ENCODE results near the gene SMIM14. TPM values are rescaled to one million over a fixed set of nuclear protein-coding genes. Genes with fewer than 3 reads are reported as not detected.
"Not testable (repeated sequence)": the region's sequence is repeated elsewhere in the genome, so short reads cannot be mapped to it uniquely, and the experiment has no call there.

SMIM14 gene
- total RNA-seq, 1 donor from 2014 or later, result 20.9 TPM

DNA sequence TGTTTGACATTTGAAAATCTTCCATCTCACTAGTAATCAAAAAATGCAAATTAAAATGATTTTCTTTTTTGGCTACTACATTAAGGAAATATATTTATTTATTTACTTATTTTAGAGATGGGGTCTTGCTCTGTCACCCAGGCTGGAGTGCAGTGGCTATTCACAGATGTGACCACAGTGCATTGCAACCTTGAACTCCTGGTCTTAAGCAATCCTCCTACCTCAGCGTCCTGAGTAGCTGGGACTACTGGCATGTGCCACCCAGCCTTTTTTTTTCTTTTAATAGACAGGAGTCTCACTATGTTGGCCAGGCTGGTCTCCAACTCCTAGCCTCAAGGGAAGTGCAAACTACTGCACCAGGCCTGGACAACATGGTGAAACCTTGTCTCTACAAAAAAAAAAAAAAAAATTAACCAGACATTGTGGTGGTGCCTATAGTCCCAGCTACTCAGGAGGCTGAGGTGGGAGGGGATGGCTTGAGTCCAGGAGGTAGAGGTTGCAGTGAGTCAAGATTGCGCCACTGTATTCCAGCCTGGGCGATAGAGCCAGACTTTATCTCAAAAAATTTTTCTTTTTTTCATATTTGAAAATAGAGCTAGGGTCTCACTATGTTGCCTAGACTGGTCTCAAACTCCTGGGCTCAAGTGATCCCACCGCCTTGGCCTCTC lies 4.4 kb upstream of the SMIM14 start:
- DNase-seq, result no peak

DNA sequence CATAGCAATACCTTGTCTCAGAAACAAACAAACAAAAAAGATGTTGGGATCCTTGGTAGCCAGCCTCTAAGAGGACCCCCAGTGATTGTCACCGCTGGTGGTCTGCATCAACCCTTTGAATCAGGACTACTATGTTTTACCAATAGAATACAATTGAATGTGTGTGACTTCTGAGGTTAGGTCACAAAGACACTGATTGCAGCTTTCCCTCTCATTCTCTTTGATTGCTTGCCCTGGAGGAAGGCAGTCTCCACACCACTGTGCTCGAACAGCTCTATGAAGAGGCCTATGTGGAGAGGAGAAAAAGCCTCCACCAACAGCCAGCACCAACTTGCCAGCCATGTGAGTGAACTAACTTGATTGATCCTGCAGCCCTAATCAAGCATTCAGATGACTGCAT lies 2.8 kb upstream of the SMIM14 start:
- no peak for DNase-seq

GRCh38 chr4:39637586-39638353 lies 895 bp downstream of the SMIM14 start:
- peak; percentile 73 for DNase-seq

- no peak for DNase-seq
Measured at GRCh38 chr4:39637221-39637585, 1.5 kb downstream of the SMIM14 start.

DNA sequence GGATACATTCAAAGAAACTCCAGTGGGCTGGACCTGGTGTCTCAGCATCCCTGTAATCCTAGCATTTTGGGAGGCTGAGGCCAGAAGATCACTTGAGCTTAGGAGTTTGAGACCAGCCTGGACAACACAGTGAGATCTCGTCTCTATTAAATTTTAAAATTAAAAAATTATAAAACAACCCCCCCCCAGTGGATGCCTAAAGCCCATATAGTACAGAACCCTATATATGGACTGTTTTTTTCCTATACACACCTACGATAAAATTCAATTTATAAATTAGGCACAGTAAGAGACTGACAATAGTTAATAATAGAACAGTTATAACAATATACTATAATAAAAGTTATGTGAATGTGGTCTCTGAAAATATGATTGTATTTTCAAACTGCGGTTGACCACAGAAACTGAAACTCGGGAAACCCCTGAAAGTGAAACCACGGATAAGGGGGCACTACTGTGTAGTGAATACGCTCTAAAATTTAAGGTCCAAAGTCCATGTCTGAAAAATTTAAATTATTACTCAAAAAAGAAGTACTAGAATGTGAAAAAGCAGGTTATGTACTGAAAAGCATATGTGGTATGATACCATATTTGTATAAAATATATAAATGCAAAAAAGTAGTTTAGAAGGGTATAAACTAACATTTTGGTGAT lies 2.0 kb downstream of the SMIM14 start:
- peak; percentile 45 for DNase-seq

- DNase-seq, result no peak
Measured at GRCh38 chr4:39635023-39635422, 3.6 kb downstream of the SMIM14 start.

GRCh38 chr4:39631700-39632079 lies 7.0 kb downstream of the SMIM14 start:
- no peak for DNase-seq

GRCh38 chr4:39627413-39627812 lies 11.3 kb downstream of the SMIM14 start:
- no peak for DNase-seq

DNA sequence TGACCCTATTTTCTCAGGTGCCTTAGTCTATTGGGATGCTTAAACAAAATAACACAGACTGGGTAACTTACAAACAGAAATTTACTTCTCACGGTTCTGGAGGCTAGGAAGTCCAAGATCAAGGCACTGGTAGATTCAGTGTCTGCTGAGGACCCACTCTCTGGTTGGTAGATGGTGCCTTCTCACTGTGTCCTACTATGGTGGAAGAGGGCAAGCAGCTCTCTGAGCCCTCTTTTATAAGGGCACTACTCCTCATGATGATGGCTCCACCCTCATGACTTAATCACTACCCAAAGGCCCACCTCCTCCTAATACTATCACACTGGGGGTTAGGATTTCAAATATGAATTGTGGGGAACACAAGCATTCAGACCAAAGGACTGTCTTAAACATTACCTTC lies 11.8 kb downstream of the SMIM14 start:
- no peak for DNase-seq

GRCh38 chr4:39626261-39626660 lies 12.4 kb downstream of the SMIM14 start:
- DNase-seq, result no peak

DNA sequence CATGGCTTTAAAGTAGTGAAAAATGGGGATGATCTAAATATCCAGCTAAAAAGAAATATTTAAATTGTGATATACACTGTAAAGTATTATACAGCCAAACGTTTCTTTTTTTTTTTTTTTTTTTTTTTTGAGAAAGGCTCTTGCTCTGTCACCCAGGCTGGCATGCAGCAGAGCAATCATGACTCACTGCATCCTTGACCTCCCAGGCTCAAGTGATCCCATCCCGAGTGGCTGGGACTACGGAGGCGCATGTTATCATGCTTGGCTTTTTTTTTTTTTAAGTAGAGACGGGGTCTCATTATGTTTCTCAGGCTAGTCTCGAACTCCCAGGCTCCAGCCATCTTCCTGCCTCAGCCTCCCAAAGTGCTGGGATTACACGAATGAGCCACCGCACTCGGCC lies 17.1 kb downstream of the SMIM14 start:
- DNase-seq, result peak; percentile 68

GRCh38 chr4:39620551-39621313 lies 17.9 kb downstream of the SMIM14 start:
- DNase-seq, result peak; percentile 19

GRCh38 chr4:39617534-39617933 lies 21.1 kb downstream of the SMIM14 start:
- no peak for DNase-seq

DNA sequence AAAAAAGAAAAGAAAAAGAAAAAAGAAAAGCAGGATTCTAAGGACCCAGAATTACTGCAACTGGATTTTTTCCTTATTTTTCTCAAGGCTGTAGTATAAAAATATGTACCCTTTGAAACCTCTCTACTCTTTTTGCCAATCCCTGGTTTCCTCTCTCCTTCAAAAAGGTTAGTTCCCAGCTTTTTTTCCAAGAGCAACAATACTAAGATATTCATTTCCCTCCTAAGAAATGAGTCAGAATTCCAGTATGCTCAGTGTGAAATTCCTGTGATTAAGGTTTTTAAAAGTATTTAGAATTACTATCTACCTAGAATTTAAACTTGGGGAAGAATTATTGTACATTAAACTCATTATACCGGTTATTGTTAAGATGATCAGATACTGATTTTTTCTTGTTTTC lies 22.0 kb downstream of the SMIM14 start:
- DNase-seq, result peak; percentile 69

- not testable (repeated sequence) for DNase-seq
Measured at GRCh38 chr4:39616112-39616511, 22.6 kb downstream of the SMIM14 start.

GRCh38 chr4:39614487-39615162 lies 24.0 kb downstream of the SMIM14 start:
- peak; percentile 47 for DNase-seq

- no peak for DNase-seq
Measured at GRCh38 chr4:39613093-39613656, 25.5 kb downstream of the SMIM14 start.

GRCh38 chr4:39609454-39609931 lies 29.2 kb downstream of the SMIM14 start:
- no peak for DNase-seq

- DNase-seq, result no peak
Measured at GRCh38 chr4:39608451-39608850, 30.2 kb downstream of the SMIM14 start.

DNA sequence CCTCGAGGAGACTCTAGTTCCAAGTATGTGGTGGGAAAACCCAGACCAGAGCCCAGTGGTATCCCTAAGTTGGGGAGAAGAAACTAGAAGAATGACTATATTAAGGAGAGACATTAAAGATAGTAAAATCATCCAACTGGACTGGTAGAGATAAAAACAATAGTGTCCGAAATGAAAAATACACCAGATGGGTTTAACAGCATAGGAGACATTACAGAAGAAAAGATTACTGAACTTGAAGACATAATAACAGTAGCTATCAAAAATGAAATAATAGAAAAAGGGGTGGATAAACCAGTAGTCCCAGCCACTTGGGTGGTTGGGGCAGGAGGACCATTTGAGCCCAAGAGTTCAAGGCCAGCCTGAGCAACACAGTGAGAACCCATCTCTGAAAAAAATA lies 31.9 kb downstream of the SMIM14 start:
- no peak for DNase-seq

DNA sequence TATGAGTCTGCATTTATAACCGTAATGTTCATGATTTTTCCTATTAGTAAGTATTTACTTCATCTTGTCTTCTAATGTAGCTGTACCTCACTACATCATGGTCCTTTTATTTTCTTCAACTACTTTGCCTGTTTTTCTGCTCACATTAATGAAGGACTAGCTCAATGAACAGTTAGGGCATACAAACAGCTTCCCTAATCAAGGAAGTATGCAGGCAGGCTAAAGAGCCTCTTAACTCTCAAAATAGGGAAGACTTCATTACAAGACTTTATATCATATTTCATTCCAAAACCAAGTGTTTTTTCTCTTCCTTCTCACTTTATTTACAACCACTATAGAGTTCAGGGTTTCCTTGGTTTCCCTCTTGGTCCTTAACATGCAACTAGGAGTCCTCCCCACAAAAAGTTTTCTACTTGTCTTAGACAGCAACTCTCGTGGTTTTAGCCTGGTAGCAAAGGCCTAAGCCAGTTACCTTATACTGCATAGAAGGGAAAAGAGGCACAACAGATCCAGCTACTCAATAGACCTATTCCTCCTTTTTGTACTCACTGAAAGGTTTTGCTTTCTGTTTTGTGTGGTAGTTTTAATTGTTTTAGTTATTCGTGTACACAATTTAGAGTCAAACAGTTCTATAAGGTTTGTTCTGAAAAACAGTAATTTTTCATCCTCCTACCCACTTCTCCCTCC lies 40.8 kb downstream of the SMIM14 start:
- DNase-seq, result no peak

All from dermis blood vessel endothelial cell (primary cell).